DMS 273 treated with DMSO at 0.1 percent for 48 hours (cell line): ENCODE measurements around the gene ADGRF3.
A peak's percentile ranks its signal among the peaks of the same experiment; 100 is the strongest.
"Not testable (repeated sequence)": the region's sequence is repeated elsewhere in the genome, so short reads cannot be mapped to it uniquely, and the experiment has no call there.

Experiments used
- DNase-seq: peaks from one replicate; lab custom pipeline; 2025; lab: John Stamatoyannopoulos, UW

The ADGRF3 gene

GRCh38 chr2:26349690-26350089 is 3.1 kb upstream of the ADGRF3 start:
- DNase-seq, result no peak

- no peak for DNase-seq
Measured at GRCh38 chr2:26347286-26347865, 787 bp upstream of the ADGRF3 start.

- peak; percentile 98 for DNase-seq
Measured at GRCh38 chr2:26345545-26346453, 790 bp downstream of the ADGRF3 start, which contains the start of gene SELENOI. TSS of gene SELENOI (plus strand) at chr2:26346143. CDS start at chr2:26346233, 90 bp downstream.

- DNase-seq, result no peak
Measured at GRCh38 chr2:26345283-26345544, 1.4 kb downstream of the ADGRF3 start.

GRCh38 chr2:26344581-26345282 is 1.9 kb downstream of the ADGRF3 start:
- no peak for DNase-seq

- no peak for DNase-seq
Measured at GRCh38 chr2:26340831-26341230, 5.8 kb downstream of the ADGRF3 start.

GRCh38 chr2:26337298-26337697 is 9.3 kb downstream of the ADGRF3 start:
- DNase-seq, result no peak

GRCh38 chr2:26336719-26337118 is 9.9 kb downstream of the ADGRF3 start:
- DNase-seq, result no peak

- no peak for DNase-seq
Measured at GRCh38 chr2:26335231-26335630, 11.4 kb downstream of the ADGRF3 start.

- DNase-seq, result no peak
Measured at GRCh38 chr2:26333293-26333692, 13.3 kb downstream of the ADGRF3 start.

- DNase-seq, result not testable (repeated sequence)
Measured at GRCh38 chr2:26331321-26331720, 15.3 kb downstream of the ADGRF3 start.

GRCh38 chr2:26330604-26331003 is 16.0 kb downstream of the ADGRF3 start:
- DNase-seq, result no peak

GRCh38 chr2:26330114-26330549 is 16.5 kb downstream of the ADGRF3 start:
- peak; percentile 28 for DNase-seq

- DNase-seq, result not testable (repeated sequence)
Measured at GRCh38 chr2:26329083-26329482, 17.5 kb downstream of the ADGRF3 start.

GRCh38 chr2:26327291-26328272 is 19.0 kb downstream of the ADGRF3 start:
- no peak for DNase-seq

- no peak for DNase-seq
Measured at GRCh38 chr2:26326514-26326913, 20.1 kb downstream of the ADGRF3 start.

GRCh38 chr2:26325851-26326250 is 20.7 kb downstream of the ADGRF3 start:
- DNase-seq, result no peak

GRCh38 chr2:26324903-26325302 is 21.7 kb downstream of the ADGRF3 start:
- DNase-seq, result no peak

- not testable (repeated sequence) for DNase-seq
Measured at GRCh38 chr2:26324479-26324878, 22.1 kb downstream of the ADGRF3 start.

GRCh38 chr2:26318950-26319349 is 27.6 kb downstream of the ADGRF3 start:
- DNase-seq, result no peak

GRCh38 chr2:26317377-26318105 is 29.0 kb downstream of the ADGRF3 start:
- DNase-seq, result no peak
